ENCODE data around the gene GPR183. TPM values are rescaled to one million over a fixed set of nuclear protein-coding genes. Genes with fewer than 3 reads are reported as not detected.

The GPR183 gene
- total and polyA plus RNA-seq, 10 of the 15 experiments (the other 5 are each of a cell fraction or from before 2014, with no cell fraction given), result 134 to 669 (median 225) TPM

GRCh38 chr13:99298056-99298455 lies 9.1 kb downstream of the GPR183 start:
- ChIA-PET RAD21 (ENCODE audit: unreplicated experiment) (interaction anchor here (1.0 to 14.1 kb wide), 23 partner anchors 9 to 138 kb away, joined by 3 to 247 read pairs (median 4); partner anchors contain the start of gene GPR183), POLR2A (interaction anchor here (0.7 to 4.6 kb wide), 9 partner anchors 9 to 97 kb away, joined by 3 to 35 read pairs (median 5); partner anchors contain the start of genes GPR183 and UBAC2), SMC1A (ENCODE audit: uncharacterized antibody, unreplicated experiment) (interaction anchor here (1.2 to 13.7 kb wide), 17 partner anchors 10 to 139 kb away, joined by 3 to 264 read pairs (median 9); partner anchors contain the start of genes GPR18 and GPR183), CTCF (interaction anchor here (0.7 to 3.4 kb wide), 17 partner anchors 9 to 209 kb away, joined by 3 to 23 read pairs (median 6); partner anchors contain the start of gene GPR183)
- Histone ChIP-seq H3K27ac (ENCODE audit: control insufficient read depth, insufficient read depth) (peak overlapping the region; percentile 62), H3K27me3 (replicated peaks in 1 of 2; ENCODE audit: control insufficient read depth in 2 of 2, insufficient read depth in 2 of 2, low read length in 1 of 2) (no peaks in the 10 kb centered on the region), H3K9me3 (replicated peaks; ENCODE audit: control insufficient read depth, insufficient read depth, low read length) (no peaks in the 10 kb centered on the region), H3K4me2 (ENCODE audit: control insufficient read depth, insufficient read depth) (peak overlapping the region; percentile 64), H3K4me1 (ENCODE audit: control insufficient read depth, insufficient read depth, low read length) (peaks cover 24% of the 10 kb centered on the region), H3K79me2 (ENCODE audit: control insufficient read depth, insufficient read depth, low read length) (peaks cover 99% of the 10 kb centered on the region), H3K36me3 (ENCODE audit: control insufficient read depth in 2 of 2, insufficient read depth in 2 of 2, low read length in 1 of 2) (peaks cover 5 to 26% of the 10 kb centered on the region in 2 experiments), H3K4me3 (peak overlapping the region; percentile 58), H3K9ac (ENCODE audit: control insufficient read depth, insufficient read depth, low read length) (peak overlapping the region; percentile 33), H2AFZ (ENCODE audit: control insufficient read depth, low read depth, low read length) (no peak overlapping the region), H4K20me1 (ENCODE audit: control insufficient read depth, insufficient read depth) (peaks cover 3% of the 10 kb centered on the region; the same call in 1 of the 2 replicates)
- no TSS peak for BruUV-seq (replicated peaks)
- no peak for ATAC-seq
- DNase-seq (ENCODE audit: low read depth, low spot score), result no peak
- WGBS (ENCODE audit: insufficient coverage, insufficient replicate concordance, low lambda C conversion rate, missing lambda C conversion rate), result 65% methylated on average over 2 of the region's 2 CpGs
- FAIRE-seq, result no peak
- TF ChIP-seq HSF1 (IDR thresholded peaks at IDR 0.05; ENCODE audit: low read depth, low read length) (no peak), POU2F2 (IDR thresholded peaks at IDR 0.05; ENCODE audit: borderline replicate concordance, low read depth, low read length) (peak; percentile 92), NFIC (IDR thresholded peaks at IDR 0.05; ENCODE audit: low read depth, low read length) (peak; percentile 21; the same call in 1 of the 2 replicates), JUND (IDR thresholded peaks at IDR 0.05; ENCODE audit: low read depth, low read length) (no peak), RAD51 (IDR thresholded peaks at IDR 0.05) (peak; percentile 55; the same call in 1 of the 2 replicates), MXI1 (IDR thresholded peaks at IDR 0.05; ENCODE audit: low read depth, low read length) (no peak; the same call in 1 of the 2 replicates), JUNB (IDR thresholded peaks at IDR 0.05) (no peak)
- TF ChIP-seq, protein P1, sequence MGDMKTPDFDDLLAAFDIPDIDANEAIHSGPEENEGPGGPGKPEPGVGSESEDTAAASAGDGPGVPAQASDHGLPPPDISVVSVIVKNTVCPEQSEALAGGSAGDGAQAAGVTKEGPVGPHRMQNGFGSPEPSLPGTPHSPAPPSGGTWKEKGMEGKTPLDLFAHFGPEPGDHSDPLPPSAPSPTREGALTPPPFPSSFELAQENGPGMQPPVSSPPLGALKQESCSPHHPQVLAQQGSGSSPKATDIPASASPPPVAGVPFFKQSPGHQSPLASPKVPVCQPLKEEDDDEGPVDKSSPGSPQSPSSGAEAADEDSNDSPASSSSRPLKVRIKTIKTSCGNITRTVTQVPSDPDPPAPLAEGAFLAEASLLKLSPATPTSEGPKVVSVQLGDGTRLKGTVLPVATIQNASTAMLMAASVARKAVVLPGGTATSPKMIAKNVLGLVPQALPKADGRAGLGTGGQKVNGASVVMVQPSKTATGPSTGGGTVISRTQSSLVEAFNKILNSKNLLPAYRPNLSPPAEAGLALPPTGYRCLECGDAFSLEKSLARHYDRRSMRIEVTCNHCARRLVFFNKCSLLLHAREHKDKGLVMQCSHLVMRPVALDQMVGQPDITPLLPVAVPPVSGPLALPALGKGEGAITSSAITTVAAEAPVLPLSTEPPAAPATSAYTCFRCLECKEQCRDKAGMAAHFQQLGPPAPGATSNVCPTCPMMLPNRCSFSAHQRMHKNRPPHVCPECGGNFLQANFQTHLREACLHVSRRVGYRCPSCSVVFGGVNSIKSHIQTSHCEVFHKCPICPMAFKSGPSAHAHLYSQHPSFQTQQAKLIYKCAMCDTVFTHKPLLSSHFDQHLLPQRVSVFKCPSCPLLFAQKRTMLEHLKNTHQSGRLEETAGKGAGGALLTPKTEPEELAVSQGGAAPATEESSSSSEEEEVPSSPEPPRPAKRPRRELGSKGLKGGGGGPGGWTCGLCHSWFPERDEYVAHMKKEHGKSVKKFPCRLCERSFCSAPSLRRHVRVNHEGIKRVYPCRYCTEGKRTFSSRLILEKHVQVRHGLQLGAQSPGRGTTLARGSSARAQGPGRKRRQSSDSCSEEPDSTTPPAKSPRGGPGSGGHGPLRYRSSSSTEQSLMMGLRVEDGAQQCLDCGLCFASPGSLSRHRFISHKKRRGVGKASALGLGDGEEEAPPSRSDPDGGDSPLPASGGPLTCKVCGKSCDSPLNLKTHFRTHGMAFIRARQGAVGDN (IDR thresholded peaks at IDR 0.05), result no peak
- TF ChIP-seq, protein P2, sequence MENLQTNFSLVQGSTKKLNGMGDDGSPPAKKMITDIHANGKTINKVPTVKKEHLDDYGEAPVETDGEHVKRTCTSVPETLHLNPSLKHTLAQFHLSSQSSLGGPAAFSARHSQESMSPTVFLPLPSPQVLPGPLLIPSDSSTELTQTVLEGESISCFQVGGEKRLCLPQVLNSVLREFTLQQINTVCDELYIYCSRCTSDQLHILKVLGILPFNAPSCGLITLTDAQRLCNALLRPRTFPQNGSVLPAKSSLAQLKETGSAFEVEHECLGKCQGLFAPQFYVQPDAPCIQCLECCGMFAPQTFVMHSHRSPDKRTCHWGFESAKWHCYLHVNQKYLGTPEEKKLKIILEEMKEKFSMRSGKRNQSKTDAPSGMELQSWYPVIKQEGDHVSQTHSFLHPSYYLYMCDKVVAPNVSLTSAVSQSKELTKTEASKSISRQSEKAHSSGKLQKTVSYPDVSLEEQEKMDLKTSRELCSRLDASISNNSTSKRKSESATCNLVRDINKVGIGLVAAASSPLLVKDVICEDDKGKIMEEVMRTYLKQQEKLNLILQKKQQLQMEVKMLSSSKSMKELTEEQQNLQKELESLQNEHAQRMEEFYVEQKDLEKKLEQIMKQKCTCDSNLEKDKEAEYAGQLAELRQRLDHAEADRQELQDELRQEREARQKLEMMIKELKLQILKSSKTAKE (IDR thresholded peaks at IDR 0.05; ENCODE audit: low read depth, poor library complexity, severe bottlenecking), result no peak
- in situ Hi-C loops (cut with MboI) (no loop called here), intact Hi-C loops (cut with micrococcal nuclease; ENCODE audit: unreplicated experiment) (no loop called here)

All from GM12878 (cell line).